Middle frontal gyrus (tissue), 1 donor: ENCODE measurements around the gene TPST2.

Experiments used
- DNase-seq: peaks from one replicate; pipeline ENCODE4 v3.0.0-alpha.2; 2015; ENCODE audit warnings: low spot score; ENCODE audit errors: extremely low spot score

Gene TPST2

DNA sequence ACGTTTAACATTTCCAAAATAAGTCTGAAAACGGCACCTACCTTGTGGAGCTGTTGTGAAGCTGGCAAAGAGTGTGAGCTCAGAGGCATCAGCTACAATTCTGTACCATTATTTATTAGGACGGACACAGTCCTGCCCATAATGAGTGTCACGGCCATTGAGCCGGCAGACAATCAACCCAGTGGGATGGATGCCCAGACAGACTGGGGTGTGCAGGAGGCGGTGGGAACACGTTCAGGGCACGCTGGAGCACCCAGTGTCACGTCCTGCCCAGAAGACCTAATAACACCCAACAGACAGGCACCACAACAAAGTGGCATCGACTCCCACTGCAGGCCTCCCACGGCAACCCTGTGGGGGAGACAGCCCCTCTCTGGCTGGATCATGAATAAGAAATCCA, 34.5 kb downstream of the TPST2 start:
- no peak for DNase-seq

DNA sequence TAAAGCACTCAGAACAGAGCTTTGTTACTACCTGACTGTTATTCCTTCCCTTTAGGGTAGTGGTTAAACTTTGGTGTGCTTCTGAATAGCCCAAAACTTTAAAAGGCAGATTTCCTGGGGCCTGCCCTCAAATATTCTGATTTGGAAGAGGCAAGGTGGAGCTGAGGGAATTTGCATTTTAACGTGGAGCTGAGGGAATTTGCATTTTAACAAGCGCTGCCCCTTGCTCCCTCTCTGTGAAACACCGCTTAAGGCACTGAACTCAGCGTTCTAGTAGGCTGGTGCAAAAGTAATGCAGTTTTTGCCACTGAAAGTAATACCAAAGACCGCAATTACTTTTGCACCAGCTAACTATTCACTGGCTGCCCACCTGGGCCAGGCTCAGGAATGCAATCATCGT, 35.0 kb downstream of the TPST2 start:
- DNase-seq: no peak

DNA sequence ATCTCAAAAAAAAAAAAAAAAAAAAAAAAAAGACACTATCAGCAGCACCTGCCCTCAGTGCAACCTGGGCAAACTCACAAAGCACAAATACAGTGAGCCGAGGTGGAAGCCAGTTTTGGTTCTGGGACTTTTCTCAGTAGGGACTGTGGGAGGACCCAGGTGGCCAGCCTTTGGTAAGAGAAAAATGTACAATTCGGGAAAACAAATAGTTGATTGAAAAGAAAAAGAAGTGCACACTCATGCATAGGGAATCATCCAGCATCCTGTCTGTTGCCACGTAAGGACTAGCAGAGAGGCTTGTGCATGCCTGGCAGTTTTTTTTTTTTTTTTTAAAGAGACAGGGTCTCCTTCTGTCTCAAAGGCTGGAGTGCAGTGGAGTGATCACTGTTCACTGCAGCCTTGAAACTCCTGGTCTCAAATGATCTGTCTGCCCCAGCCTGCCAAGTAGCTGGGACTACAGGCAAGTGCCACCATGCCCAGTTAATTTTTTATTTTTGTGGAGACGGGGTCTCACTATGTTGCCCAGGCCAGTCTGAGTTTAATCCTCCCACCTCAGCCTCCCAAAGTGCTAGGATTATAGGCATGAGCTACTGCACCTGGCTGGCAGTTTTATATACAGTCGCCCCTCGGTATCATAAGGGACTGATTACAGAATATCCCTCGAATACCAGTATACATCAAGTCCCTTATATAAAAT, 36.7 kb downstream of the TPST2 start:
- DNase-seq: no peak

DNA sequence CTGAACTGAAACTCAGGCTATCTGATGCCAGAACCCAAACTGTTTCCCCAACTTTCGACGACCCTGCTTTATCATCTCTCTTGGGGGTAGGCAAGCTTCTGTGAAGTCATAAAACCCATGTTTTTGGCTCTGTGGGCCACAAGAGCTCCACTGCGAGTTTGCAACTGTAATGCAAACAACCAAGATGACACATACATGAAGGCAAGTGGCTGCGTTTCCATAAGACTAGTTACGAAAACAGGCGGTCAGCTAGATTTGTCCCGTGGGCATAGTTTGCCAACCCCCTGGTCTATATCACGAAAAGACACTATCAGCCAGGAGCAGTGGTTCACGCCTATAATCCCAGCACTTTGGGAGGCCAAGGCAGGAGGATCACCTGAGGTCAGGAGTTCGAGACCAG, 37.5 kb downstream of the TPST2 start:
- no peak for DNase-seq

DNA sequence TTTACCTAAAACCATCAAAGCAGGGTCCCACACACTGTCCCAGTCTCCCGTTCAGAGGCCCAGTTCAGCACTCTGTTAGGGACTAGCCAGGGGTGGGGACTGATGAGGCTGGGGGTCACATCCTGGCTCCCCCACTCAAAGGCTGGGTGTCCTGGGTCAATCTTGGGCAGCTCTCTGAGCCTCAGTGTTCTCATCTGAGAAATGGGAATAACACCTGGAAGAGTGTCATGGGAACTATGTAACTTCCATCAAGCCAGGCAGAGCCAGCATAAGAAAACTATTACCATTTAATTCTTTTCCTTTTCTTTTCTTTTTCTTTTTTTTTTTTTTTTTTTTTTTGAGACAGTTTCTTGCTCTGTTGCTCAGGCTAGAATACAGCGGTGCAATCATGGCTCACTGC, 38.4 kb downstream of the TPST2 start:
- no peak for DNase-seq

DNA sequence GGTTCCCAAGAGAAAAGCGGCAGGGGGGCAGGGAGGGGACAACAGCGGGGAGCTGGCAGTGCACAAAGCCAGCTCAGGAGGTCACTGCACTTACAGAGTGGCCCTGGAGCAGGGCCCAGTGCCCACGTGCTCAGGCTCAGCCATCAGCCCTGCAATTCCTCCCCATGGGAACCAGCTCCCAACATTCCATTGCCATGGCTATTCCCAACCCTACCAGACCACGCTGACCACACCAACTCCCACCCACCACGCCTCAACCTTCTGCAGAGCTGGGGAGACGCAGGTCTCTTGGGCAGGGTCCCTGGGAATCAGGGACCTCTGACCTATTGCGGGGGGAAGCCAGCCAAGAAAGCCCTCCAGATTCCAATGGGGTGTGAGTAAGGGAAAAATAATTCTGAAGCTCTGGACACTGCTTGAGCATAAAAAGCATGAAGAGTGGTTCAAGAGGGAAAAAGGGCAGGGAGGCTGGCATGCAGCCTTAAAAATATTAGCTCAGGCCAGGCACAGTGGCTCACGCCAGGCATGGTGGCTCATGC, 39.4 kb downstream of the TPST2 start:
- DNase-seq: no peak

DNA sequence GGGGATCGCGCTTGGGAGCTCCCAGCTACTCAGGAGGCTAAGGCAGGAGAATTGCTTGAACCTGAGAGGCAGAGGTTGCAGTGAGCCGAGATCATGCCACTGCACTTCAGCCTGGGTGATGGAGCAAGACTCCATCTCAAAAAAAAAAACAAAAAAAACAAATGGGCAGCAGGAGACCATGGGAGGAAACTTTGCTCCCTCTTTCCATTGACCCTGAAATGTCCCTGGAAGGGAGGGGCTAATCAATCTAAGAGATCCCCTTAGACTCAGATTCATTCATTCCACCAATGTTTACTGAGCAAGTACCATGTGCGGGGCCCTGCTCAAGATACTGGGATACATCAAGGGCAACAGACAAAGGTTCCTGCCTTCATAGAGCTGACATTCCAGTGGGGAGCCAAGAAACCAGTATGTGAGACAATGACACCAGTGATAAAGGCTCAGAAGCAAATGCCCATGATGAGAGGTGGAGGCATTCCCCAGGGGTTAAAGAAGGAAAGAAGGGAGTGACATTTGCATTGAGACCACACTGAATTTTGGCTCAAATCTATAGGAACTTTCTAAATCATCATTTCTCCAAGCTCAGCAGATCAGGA, 39.9 kb downstream of the TPST2 start:
- DNase-seq: no peak

DNA sequence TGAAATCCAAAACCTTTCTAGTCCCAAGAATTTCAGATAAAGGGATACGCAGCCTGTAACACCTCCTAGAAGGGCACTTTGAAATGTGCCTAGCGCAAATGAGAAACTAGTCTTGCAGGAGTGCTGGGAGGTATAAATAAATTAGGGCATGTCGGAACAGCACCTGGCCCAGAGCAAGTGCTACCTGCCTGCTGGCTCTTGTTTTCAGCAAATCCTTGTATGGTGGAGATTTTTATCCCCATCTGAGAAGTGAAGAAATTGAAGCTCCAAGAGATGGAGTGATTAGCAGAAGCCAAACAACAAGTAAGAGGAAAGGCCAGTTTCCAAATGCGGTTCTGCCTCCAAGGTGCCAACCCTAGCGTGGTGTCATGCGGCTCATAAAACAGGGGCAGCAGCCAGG, 40.9 kb downstream of the TPST2 start:
- DNase-seq: no peak

DNA sequence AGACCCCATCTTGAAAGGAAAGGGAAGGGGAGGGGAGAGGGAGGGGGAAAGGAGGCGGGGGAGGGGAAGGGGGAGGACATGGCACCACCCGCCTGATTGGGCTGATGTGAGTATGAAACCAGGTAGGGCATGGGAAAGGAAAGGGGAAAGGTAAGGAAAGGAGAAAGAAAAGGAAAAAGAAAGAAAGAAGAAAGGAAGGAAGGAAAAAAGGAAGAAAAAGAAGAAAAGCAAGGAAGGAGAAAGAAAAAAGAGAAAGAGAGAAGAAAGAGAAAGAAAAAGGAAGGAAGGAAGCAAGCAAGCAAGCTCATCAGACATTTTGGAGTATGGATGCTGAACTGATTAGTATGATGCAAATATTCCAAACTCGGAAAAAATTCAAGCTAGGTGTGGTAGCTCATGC, 41.6 kb downstream of the TPST2 start:
- DNase-seq: no peak

DNA sequence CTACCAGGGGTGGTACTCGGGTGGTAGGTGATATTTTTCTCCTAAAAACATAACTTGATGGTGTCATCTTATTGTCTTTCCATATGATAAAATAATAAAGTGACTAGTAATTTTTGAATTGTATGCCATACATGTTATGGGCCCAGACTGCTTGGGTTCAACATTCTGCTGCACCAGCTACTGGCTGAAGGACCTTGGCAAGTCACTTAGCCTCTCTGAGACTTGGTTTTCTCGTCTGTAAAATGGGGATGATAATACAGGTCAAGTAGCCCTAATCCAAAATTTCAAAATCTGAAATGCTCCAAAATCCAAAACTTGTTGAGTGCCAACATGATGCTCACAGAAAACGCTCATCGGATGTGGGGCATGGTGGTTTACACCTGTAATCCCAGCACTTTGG, 42.1 kb downstream of the TPST2 start:
- no peak for DNase-seq

DNA sequence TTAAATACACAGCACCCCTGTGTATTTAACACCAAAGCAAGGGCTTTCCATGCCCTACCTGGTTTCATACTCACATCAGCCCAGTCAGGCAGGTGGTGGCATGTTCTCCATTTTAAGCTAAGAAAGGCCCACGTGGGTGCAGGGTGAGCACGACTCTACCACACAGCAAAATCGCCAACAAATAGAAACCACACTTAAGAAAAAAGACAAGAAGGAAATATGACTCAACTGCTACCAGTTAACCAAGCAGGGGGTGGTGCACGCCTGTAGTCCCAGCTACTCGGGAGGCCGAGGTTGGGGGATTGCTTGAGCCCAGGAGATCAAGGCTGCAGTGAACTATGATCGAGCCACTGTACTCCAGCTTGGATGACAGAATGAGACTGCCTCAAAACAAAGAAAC, 42.5 kb downstream of the TPST2 start:
- no peak for DNase-seq

DNA sequence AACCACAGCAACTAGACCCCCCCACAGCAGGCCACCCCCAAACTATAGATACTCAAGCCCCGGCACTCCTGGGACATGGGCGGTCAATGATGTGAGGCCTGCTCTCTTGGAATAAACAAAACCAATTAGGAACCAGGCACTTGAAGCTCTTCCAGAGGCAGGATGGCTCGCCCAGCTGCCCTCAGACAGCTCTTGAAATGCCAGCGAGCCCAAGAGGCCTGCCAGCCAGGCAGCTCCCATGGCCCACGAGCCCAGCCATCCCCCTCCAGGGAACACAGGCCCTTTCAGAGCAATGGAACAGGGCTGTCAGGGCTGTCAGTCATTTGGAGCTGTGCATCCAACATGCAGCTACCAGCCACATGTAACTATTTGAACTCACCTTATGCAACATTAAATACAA, 43.6 kb downstream of the TPST2 start:
- DNase-seq: no peak

DNA sequence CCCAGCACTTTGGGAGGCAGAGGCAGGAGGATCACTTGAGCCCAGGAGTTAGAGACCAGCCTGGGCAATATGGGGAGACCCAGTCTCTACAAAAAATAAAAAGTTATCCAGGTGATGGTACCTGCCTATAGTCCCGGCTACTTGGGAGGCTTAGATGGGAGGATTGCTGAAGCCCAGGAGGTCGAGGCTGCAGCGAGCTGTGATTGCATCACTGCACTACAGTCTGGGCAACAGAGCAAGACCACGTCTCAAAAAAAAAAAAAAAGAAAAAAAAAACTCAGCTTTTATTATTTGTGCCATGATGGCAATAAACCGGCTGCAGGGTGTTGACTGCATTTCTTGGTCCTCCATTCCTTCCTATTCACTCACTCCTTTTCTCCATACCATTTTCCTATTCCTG, 44.1 kb downstream of the TPST2 start:
- no peak for DNase-seq

DNA sequence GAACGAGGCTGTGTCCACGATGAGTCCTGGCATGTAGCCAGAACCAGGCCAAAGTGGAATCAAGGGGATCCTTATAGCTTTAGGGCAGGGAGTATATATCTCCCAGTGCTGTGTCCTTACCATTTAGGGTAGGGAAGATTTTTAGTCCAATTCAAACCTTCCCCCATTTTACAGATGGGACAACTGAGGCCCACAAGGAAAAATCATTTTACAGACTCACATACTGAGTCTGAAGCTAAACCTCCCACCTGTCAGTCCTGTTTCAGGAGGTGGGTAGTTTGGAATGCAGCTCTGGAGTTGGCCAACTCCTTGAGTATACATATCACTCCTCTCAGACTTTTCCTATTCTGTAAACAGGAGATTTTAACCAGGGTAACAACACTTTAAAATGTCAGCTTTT, 44.5 kb downstream of the TPST2 start:
- no peak for DNase-seq

DNA sequence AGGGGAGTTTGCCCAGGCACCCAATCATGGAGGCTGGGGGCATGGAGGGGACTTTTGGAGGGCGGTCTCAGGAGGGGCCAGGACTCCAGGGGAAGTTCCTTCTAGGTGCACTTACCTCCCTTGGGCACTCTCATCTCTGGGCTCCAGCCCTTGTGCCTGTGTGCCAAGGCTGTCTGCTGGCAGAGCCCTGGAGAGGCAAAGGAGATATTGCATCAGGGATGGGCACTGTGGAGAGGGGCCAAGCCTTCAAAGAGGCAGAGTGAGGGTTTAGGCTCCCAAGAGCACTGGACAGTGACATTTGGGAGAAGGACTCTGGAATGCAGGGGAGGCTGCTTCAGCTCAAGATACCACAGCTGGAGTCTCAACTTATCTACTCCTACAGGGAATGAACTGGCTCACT, 45.4 kb downstream of the TPST2 start:
- no peak for DNase-seq

DNA sequence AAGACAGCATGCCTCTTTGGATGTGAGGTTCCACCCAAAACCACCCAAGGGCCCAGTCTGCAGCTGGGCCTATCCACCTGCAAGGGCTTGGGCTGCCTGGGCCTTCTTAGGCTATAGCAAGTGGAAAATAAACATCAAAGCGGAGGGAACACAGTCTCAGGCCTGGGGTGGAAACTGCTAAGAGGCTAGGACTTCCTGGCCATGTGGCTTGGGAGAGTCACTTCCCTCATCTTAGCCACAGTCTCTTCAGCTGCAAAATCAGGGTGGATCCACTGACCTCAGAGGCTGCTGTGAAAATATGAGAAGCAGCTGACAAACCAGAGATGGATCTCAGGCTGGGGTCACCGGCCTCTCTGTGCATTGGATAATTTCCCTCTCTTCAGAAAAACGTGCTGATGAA, 47.1 kb downstream of the TPST2 start:
- no peak for DNase-seq

DNA sequence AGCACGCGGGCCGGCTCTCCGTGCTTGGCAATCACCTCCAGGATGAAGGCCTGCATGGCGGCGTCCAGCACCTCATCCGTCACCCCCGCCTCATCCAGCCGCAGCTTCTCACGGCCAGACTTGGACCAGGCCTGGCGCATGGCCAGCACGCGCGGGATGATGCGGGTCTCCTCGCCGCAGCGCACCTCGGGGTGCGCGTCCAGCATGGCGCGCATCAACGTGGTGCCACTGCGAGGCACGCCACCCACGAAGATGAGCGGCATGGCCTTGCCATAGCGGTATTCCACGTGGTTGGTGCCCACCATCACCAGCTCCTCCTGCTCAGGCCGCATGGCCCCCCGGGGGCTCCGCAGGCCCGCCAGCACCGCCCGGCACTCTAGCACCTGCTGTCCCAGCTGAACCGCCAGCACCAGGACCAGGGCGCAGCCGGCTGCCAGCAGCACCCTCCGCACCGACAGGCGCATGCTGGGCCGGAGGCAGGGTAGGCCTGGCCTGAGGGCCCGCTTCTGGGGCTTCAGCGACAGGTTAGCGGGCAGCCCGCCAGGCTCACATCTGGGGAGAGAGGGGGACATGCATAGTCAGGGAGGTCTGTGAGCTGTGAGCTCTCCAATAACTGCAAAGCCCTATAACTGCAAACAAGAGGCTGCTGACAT, 48.6 kb downstream of the TPST2 start:
- no peak for DNase-seq

DNA sequence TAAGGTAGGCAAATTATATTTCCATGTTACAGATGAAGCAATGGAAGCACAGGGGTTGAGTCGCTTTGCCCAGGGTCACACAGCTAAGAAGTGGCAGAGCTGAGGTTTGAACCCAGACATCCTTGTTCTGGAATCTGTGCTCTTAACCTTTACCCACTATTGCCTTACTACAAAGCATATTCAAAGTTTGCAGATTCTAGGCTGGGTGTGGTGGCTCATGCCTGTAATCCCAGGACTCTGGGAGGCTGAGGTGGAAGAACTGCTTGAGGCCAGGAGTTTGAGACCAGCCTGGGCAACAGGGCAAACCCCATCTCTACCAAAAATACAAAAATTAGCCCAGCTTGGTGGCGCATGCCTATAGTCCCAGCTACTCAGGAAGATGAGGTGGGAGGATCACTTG, 49.8 kb downstream of the TPST2 start:
- DNase-seq: no peak

DNA sequence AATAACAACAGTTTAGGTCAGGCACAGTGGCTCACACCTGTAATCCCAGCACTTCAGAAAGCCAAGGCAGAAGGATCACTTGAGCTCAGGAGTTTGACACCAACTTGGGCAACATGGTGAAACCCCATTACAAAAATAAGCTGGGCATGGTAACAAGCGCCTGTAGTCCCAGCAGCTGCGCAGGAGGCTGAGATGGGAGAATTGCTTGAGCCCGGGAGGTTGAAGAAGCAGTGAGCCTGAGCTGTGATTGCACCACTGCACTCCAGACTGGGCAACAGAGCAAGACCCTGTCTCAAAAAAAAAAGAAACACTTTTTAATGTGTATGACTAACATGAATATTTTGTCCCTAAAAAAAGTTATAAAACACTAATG, 53.2 kb downstream of the TPST2 start:
- DNase-seq: no peak

DNA sequence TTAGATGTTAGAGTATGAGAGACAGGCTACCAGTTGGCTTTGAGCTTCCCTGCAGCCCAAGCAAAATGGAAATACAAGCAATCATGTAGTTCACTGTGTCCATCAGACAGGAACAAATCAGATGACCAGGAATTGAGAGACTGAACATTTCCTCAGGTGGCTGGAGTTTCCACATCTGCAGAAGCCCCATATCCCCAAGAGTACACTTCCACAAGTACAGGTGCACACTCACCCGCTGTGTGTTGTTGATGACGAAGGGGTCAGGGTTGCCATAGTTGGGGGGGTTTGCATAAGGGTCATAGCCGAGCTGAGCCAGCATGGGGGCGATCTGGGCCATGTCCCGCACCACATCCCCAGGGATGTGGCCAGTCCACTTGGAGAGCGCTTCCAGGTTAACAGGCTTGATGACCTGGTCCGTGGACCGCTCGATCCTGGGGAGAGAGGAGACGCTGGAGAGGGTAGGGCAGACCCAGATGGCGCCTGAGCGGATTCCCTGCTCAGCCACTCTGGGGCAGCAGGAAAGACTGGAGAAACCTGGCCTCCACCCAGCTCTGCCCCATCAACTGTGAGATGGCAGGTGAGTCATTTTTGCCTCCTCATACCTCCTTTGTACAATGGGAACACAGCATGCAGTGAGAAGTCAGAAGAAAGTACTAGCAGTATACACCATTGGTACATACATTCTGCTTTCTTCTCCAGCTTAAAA, 53.7 kb downstream of the TPST2 start:
- no peak for DNase-seq

DNA sequence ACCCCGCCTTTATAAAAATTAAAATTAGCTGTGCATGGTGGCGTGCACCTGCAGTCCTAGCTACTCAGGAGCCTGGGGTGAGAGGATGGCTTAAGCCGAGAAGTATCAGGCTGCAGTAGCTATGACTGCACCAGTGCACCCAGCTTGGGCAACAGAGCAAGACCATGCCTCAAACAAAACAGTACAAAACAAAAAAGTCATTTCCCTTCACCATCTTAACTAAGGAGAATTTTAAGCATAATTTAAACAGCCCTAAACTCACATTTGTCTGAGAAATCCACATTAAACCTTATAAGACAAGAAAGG, 54.4 kb downstream of the TPST2 start:
- DNase-seq: no peak

DNA sequence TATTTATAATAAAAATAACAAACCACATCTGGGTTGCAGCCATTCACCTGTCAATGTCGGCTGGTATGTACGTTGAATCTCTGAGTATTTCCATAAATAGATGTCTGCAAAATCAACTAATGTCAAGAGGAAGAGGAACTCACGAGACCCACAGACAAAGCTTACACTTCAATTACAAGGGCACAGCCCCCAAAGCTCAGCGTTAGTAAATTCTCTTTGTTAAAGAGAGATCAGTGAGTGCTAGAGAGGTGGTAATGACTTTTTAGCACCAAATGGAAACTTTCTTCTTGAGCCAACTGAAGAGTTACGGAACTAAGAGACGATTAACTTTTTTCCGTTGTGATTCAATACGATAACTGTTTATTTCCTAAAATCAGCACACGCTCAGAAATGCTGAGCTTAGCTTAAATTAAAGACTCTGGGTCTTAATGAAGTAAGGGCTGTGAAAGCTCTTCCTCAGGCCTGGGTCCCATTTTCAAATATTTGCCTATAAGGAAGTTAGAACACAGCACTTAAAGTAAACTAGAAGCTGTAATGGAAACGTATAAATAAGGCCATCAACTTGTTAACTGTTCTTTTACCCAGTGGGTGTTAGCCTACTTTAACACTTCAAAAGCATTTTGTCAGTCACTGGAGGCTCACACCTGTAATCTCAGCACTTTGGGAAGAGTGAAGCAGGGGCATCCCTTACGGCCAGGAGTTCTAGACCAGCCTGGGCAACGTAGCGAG, 54.9 kb downstream of the TPST2 start:
- no peak for DNase-seq
